ENCODE results near the gene SYCP2. TPM values are rescaled to one million over a fixed set of nuclear protein-coding genes. Genes with fewer than 3 reads are reported as not detected.

SYCP2 gene
- total RNA-seq, 1 donor from 2014 or later, result 0.69 TPM

DNA sequence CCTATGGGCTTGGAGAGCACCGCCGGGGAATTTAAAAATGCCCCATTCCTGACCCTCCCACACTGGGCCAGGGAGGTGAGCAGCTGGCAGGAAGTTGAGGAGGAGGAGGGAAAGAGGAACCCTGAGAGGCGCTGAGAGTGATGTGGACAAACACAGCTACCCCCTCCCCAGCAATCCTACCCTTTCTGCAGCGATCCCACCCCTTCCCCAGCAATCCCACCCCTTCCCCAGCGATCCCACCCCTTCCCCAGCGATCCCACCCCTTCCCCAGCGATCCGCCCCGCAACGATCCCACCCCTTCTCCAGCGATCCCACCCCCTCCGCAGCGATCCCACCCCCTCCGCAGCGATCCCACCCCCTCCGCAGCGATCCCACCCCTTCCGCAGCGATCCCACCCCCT, 111.6 kb downstream of the SYCP2 start:
- TF ChIP-seq, protein P1, sequence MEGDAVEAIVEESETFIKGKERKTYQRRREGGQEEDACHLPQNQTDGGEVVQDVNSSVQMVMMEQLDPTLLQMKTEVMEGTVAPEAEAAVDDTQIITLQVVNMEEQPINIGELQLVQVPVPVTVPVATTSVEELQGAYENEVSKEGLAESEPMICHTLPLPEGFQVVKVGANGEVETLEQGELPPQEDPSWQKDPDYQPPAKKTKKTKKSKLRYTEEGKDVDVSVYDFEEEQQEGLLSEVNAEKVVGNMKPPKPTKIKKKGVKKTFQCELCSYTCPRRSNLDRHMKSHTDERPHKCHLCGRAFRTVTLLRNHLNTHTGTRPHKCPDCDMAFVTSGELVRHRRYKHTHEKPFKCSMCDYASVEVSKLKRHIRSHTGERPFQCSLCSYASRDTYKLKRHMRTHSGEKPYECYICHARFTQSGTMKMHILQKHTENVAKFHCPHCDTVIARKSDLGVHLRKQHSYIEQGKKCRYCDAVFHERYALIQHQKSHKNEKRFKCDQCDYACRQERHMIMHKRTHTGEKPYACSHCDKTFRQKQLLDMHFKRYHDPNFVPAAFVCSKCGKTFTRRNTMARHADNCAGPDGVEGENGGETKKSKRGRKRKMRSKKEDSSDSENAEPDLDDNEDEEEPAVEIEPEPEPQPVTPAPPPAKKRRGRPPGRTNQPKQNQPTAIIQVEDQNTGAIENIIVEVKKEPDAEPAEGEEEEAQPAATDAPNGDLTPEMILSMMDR (IDR thresholded peaks at IDR 0.05; ENCODE audit: partially characterized antibody, unreplicated experiment), result no peak
- H3K4me3 Mint-ChIP-seq (ENCODE audit: unreplicated experiment), result no peak overlapping the region
- peaks cover 19% of the 10 kb centered on the region for H3K4me1 Mint-ChIP-seq (ENCODE audit: low read depth, unreplicated experiment)
- DNase-seq, result no peak
- peaks cover 2% of the 10 kb centered on the region for H3K9me3 Mint-ChIP-seq (ENCODE audit: unreplicated experiment)
- H3K27me3 Mint-ChIP-seq (ENCODE audit: unreplicated experiment), result peaks cover 5% of the 10 kb centered on the region
- H3K36me3 Mint-ChIP-seq (ENCODE audit: unreplicated experiment), result peaks cover 11% of the 10 kb centered on the region
- H3K27ac Mint-ChIP-seq (ENCODE audit: unreplicated experiment), result no peak overlapping the region

DNA sequence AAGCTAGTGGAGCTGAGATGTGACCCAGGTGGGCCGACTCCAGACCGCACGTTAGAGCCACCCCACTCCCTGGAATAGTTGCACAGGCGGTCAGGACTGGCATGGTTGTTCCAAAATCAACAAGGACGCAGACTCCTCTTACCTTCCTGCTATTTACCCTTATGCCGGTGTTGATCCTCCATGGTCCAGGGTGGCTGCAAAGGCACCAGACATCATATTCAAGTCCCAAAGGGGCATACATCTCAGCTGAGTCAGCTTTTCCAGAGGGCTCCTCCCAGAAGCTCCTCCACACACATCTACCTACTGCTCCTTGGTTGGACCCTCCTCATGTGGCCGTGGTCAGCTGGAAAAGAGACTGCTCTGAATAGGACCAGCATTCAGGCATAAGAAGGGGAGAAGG, 112.2 kb downstream of the SYCP2 start:
- Mint-ChIP-seq H3K4me3 (ENCODE audit: unreplicated experiment) (no peak overlapping the region), H3K9me3 (ENCODE audit: unreplicated experiment) (peaks cover 5% of the 10 kb centered on the region), H3K36me3 (ENCODE audit: unreplicated experiment) (peaks cover 15% of the 10 kb centered on the region), H3K27ac (ENCODE audit: unreplicated experiment) (no peak overlapping the region), H3K27me3 (ENCODE audit: unreplicated experiment) (peaks cover 5% of the 10 kb centered on the region), H3K4me1 (ENCODE audit: low read depth, unreplicated experiment) (peaks cover 16% of the 10 kb centered on the region)
- no peak for DNase-seq
- TF ChIP-seq, protein P1 (IDR thresholded peaks at IDR 0.05; ENCODE audit: partially characterized antibody, unreplicated experiment), result no peak

DNA sequence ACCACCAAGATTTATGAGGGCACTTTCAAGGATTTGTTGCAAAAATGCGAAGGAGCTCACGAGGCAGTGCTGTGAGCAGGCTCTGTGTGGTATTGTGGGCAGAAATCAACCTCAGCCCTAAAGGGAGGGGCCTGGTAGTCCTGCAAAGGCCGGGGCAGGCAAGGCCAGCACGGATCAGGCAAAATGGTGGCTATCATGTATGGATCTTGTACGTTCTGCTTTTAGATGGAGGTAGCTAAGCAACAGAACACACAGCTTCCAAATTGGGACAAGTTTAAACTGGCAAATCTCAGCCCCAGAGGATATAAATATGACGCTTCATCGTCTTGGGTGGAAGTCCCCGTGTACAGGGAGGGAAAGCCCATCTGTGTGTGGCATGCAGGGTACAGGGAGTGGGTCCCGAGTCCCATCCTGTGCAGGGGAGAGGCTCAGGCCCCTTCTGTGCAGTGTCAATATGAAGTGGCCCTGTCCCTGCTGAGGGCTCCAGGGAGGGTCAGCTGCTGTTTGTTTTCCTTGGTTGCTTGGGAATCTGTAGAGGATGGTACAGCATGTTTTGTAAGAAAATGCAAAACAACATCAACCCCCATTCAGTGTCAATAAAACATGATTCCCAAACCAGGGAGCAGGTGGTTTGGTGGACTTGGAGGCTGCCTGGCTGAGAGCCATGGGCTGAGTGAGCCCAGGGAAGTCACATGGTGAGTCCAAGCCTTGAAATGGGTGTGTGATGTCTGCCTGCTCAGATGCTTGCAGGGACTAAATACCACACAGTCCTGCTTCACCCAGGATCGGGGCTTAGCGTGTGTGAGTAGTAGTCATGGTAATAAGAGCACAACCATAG, 113.0 kb downstream of the SYCP2 start:
- Mint-ChIP-seq H3K9me3 (ENCODE audit: unreplicated experiment) (peaks cover 5% of the 10 kb centered on the region), H3K4me1 (ENCODE audit: low read depth, unreplicated experiment) (peaks cover 16% of the 10 kb centered on the region), H3K36me3 (ENCODE audit: unreplicated experiment) (peaks cover 12% of the 10 kb centered on the region), H3K27ac (ENCODE audit: unreplicated experiment) (peak overlapping the region; percentile 69), H3K4me3 (ENCODE audit: unreplicated experiment) (no peak overlapping the region), H3K27me3 (ENCODE audit: unreplicated experiment) (peaks cover 5% of the 10 kb centered on the region)
- TF ChIP-seq, protein P1 (IDR thresholded peaks at IDR 0.05; ENCODE audit: partially characterized antibody, unreplicated experiment), result peak; percentile 11
- no peak for DNase-seq

DNA sequence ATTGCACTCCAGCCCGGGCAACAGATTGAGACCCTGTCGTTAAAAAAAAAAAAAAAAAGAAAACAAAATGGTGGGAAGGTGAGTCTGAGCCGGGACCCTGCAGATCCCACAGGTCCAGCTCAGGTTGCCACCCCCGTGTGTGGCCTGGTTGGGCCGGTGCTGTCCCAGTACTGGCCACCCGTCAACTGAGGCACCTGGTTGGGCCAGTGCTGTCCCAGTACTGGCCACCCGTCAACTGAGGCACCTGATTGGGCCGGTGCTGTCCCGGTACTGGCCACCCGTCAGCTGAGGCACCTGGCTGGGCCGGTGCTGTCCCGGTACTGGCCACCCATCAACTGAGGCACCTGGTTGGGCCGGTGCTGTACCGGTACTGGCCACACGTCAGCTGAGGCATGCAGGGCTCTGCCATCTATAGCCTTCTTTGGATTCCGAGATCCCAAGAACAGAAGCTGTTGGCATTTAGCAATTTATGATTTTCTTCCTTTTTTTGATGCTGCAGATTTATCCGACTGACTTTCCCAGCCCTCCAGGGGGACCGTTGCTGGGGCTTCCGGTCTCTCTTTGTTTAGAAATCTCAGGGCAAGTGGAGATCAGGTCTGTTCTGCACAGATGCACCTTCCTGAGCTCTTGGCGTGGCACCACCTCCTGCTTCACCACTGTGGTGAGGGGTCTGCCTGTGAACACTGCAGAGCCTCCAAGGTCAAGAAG, 113.8 kb downstream of the SYCP2 start:
- peak overlapping the region; percentile 69 for H3K27ac Mint-ChIP-seq (ENCODE audit: unreplicated experiment)
- peaks cover 6% of the 10 kb centered on the region for H3K9me3 Mint-ChIP-seq (ENCODE audit: unreplicated experiment)
- peaks cover 18% of the 10 kb centered on the region for H3K4me1 Mint-ChIP-seq (ENCODE audit: low read depth, unreplicated experiment)
- no peak for DNase-seq
- no peak overlapping the region for H3K4me3 Mint-ChIP-seq (ENCODE audit: unreplicated experiment)
- peaks cover 5% of the 10 kb centered on the region for H3K27me3 Mint-ChIP-seq (ENCODE audit: unreplicated experiment)
- peaks cover 10% of the 10 kb centered on the region for H3K36me3 Mint-ChIP-seq (ENCODE audit: unreplicated experiment)
- TF ChIP-seq, protein P1 (IDR thresholded peaks at IDR 0.05; ENCODE audit: partially characterized antibody, unreplicated experiment), result peak; percentile 10

DNA sequence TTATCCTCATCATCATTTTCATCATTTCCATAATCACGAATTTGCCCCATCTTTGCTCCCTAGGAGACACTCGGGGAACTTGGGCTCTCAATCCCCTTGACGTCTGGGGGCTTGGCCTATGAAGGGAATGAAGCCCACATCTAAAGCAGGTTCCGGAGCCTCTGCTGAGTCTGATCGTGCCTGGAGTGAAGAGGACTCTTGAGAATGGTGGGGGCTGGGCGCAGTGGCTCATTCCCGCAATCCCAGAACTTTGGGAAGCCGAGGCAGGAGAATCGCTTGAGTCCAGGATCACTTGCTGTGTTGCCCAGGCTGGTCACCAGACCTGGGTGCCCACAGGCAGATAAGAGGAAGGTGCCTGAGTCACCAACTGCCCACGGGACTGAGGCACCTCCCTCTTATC, 114.5 kb downstream of the SYCP2 start:
- Mint-ChIP-seq H3K27me3 (ENCODE audit: unreplicated experiment) (peaks cover 5% of the 10 kb centered on the region), H3K4me3 (ENCODE audit: unreplicated experiment) (no peak overlapping the region), H3K36me3 (ENCODE audit: unreplicated experiment) (peaks cover 10% of the 10 kb centered on the region), H3K4me1 (ENCODE audit: low read depth, unreplicated experiment) (peaks cover 23% of the 10 kb centered on the region), H3K9me3 (ENCODE audit: unreplicated experiment) (peaks cover 11% of the 10 kb centered on the region), H3K27ac (ENCODE audit: unreplicated experiment) (peak overlapping the region; percentile 26)
- TF ChIP-seq, protein P1 (IDR thresholded peaks at IDR 0.05; ENCODE audit: partially characterized antibody, unreplicated experiment), result no peak
- no peak for DNase-seq
